SJSA1 (cell line): ENCODE results near the gene CAMKMT. TPM values are rescaled to one million over a fixed set of nuclear protein-coding genes. Genes with fewer than 3 reads are reported as not detected.
"Not testable (repeated sequence)": the region's sequence is repeated elsewhere in the genome, so short reads cannot be mapped to it uniquely, and the experiment has no call there.

Source experiments
- DNase-seq, 2 experiments: peaks; one replicate each; pipeline ENCODE4 v3.0.0-alpha.2; 2015 to 2020; ENCODE audit warnings: low spot score in 2 of 2, low read depth in 1 of 2
- H3K27ac ChIP-seq: fragments of 250-450 bp; sonication (Bioruptor Pico); 2 replicates; pipeline ENCODE4 v1.5.1; 2020; ENCODE audit warnings: mild to moderate bottlenecking, moderate library complexity
- H3K27me3 ChIP-seq: fragments of 250-450 bp; sonication (Bioruptor Pico); replicated peaks from 2 replicates; pipeline ENCODE4 v1.5.1; 2020; ENCODE audit warnings: mild to moderate bottlenecking, moderate library complexity
- H3K36me3 ChIP-seq: fragments of 250-450 bp; sonication (Bioruptor Pico); 2 replicates; pipeline ENCODE4 v1.5.1; 2020; ENCODE audit warnings: mild to moderate bottlenecking
- H3K4me1 ChIP-seq: fragments of 250-450 bp; sonication (Bioruptor Pico); replicated peaks from 2 replicates; pipeline ENCODE4 v1.6.1; 2021; ENCODE audit warnings: mild to moderate bottlenecking
- H3K4me3 ChIP-seq: fragments of 250-450 bp; sonication (Bioruptor Pico); 2 replicates; pipeline ENCODE4 v1.5.1; 2020; ENCODE audit warnings: mild to moderate bottlenecking
- H3K9me3 ChIP-seq: fragments of 250-450 bp; sonication (Bioruptor Pico); replicated peaks from 2 replicates; pipeline ENCODE4 v1.5.1; 2020; ENCODE audit warnings: mild to moderate bottlenecking
- total RNA-seq: library from RNA; depleted of rRNA; stranded (reverse); fragments of >200 nt; shearing (Covaris generic); gene quantifications from 2 replicates; pipeline ENCODE4 v1.2.3, GENCODE V29; 2014

CAMKMT gene
- total RNA-seq, 1 experiment from 2014 or later: 4.7 TPM

GRCh38 chr2:44371445-44371844 is 9.7 kb downstream of the CAMKMT start:
- Histone ChIP-seq H3K9me3 (no peaks in the 10 kb centered on the region), H3K27me3 (no peaks in the 10 kb centered on the region), H3K4me3 (no peak overlapping the region), H3K4me1 (no peaks in the 10 kb centered on the region), H3K27ac (no peak overlapping the region), H3K36me3 (no peaks in the 10 kb centered on the region)
- DNase-seq: no peak

GRCh38 chr2:44372246-44372645 is 10.5 kb downstream of the CAMKMT start:
- DNase-seq: no peak
- Histone ChIP-seq H3K27me3 (no peaks in the 10 kb centered on the region), H3K27ac (no peak overlapping the region), H3K9me3 (no peaks in the 10 kb centered on the region), H3K36me3 (no peaks in the 10 kb centered on the region), H3K4me1 (no peaks in the 10 kb centered on the region), H3K4me3 (no peak overlapping the region)

GRCh38 chr2:44377486-44377885 is 15.7 kb downstream of the CAMKMT start:
- H3K4me1 ChIP-seq: no peaks in the 10 kb centered on the region
- H3K9me3 ChIP-seq: no peaks in the 10 kb centered on the region
- H3K36me3 ChIP-seq: no peaks in the 10 kb centered on the region
- H3K4me3 ChIP-seq: no peak overlapping the region
- DNase-seq: no peak
- H3K27ac ChIP-seq: no peak overlapping the region
- no peaks in the 10 kb centered on the region for H3K27me3 ChIP-seq

GRCh38 chr2:44385226-44385625 is 23.5 kb downstream of the CAMKMT start:
- not testable (repeated sequence) for H3K36me3 ChIP-seq, H3K27me3 ChIP-seq, H3K27ac ChIP-seq, H3K4me3 ChIP-seq, H3K4me1 ChIP-seq, DNase-seq, H3K9me3 ChIP-seq

GRCh38 chr2:44388877-44389276 is 27.1 kb downstream of the CAMKMT start:
- no peaks in the 10 kb centered on the region for H3K9me3 ChIP-seq
- H3K27ac ChIP-seq: no peak overlapping the region
- peak; percentile 7 to 52 for DNase-seq
- H3K4me1 ChIP-seq: peaks cover 7% of the 10 kb centered on the region
- H3K4me3 ChIP-seq: no peak overlapping the region
- H3K36me3 ChIP-seq: no peaks in the 10 kb centered on the region
- H3K27me3 ChIP-seq: no peaks in the 10 kb centered on the region

- no peaks in the 10 kb centered on the region for H3K36me3 ChIP-seq
- no peak overlapping the region for H3K4me3 ChIP-seq
- peaks cover 7% of the 10 kb centered on the region for H3K4me1 ChIP-seq
- H3K9me3 ChIP-seq: no peaks in the 10 kb centered on the region
- H3K27ac ChIP-seq: no peak overlapping the region
- H3K27me3 ChIP-seq: no peaks in the 10 kb centered on the region
- DNase-seq: no peak
These were observed 28.1 kb downstream of the CAMKMT start for GRCh38 chr2:44389895-44390294.

- Histone ChIP-seq H3K9me3 (no peaks in the 10 kb centered on the region), H3K4me1 (peaks cover 7% of the 10 kb centered on the region)
- DNase-seq: no peak
These were observed 30.7 kb downstream of the CAMKMT start for GRCh38 chr2:44392338-44392943.

GRCh38 chr2:44397447-44398175 is 35.9 kb downstream of the CAMKMT start:
- no peak overlapping the region for H3K4me3 ChIP-seq
- H3K27me3 ChIP-seq: no peaks in the 10 kb centered on the region
- no peak overlapping the region for H3K27ac ChIP-seq
- DNase-seq: no peak
- H3K9me3 ChIP-seq: no peaks in the 10 kb centered on the region
- no peaks in the 10 kb centered on the region for H3K36me3 ChIP-seq
- no peaks in the 10 kb centered on the region for H3K4me1 ChIP-seq

More at GRCh38 chr2:44392338-44392943, 30.7 kb downstream of the CAMKMT start:
- no peak overlapping the region for H3K4me3 ChIP-seq
- H3K36me3 ChIP-seq: no peaks in the 10 kb centered on the region
- no peaks in the 10 kb centered on the region for H3K27me3 ChIP-seq
- H3K27ac ChIP-seq: no peak overlapping the region

- no peaks in the 10 kb centered on the region for H3K36me3 ChIP-seq
- no peak overlapping the region for H3K4me3 ChIP-seq
- H3K9me3 ChIP-seq: no peaks in the 10 kb centered on the region
- no peak overlapping the region for H3K27ac ChIP-seq
- no peaks in the 10 kb centered on the region for H3K4me1 ChIP-seq
- no peak for DNase-seq
- no peaks in the 10 kb centered on the region for H3K27me3 ChIP-seq
These were observed 36.6 kb downstream of the CAMKMT start for GRCh38 chr2:44398243-44398897.

- no peak overlapping the region for H3K4me3 ChIP-seq
- no peak overlapping the region for H3K27ac ChIP-seq
- no peak for DNase-seq
These were observed 59.0 kb downstream of the CAMKMT start for GRCh38 chr2:44420725-44421124.

GRCh38 chr2:44424211-44424610 is 62.5 kb downstream of the CAMKMT start:
- Histone ChIP-seq H3K9me3 (no peaks in the 10 kb centered on the region), H3K4me1 (no peaks in the 10 kb centered on the region), H3K36me3 (no peaks in the 10 kb centered on the region), H3K27ac (no peak overlapping the region), H3K27me3 (no peaks in the 10 kb centered on the region), H3K4me3 (no peak overlapping the region)
- no peak for DNase-seq

More at GRCh38 chr2:44420725-44421124, 59.0 kb downstream of the CAMKMT start:
- Histone ChIP-seq H3K4me1 (no peaks in the 10 kb centered on the region), H3K36me3 (no peaks in the 10 kb centered on the region), H3K9me3 (no peaks in the 10 kb centered on the region), H3K27me3 (no peaks in the 10 kb centered on the region)

GRCh38 chr2:44429034-44429433 is 67.3 kb downstream of the CAMKMT start:
- H3K27ac ChIP-seq: no peak overlapping the region
- H3K9me3 ChIP-seq: no peaks in the 10 kb centered on the region
- no peaks in the 10 kb centered on the region for H3K4me1 ChIP-seq
- no peak overlapping the region for H3K4me3 ChIP-seq
- no peaks in the 10 kb centered on the region for H3K27me3 ChIP-seq
- H3K36me3 ChIP-seq: no peaks in the 10 kb centered on the region
- DNase-seq: no peak

- Histone ChIP-seq H3K27ac (no peak overlapping the region), H3K27me3 (no peaks in the 10 kb centered on the region), H3K36me3 (no peaks in the 10 kb centered on the region), H3K4me1 (no peaks in the 10 kb centered on the region), H3K4me3 (no peak overlapping the region), H3K9me3 (no peaks in the 10 kb centered on the region)
- DNase-seq: no peak
These were observed 68.6 kb downstream of the CAMKMT start for GRCh38 chr2:44430342-44430741.

- Histone ChIP-seq H3K27ac (no peak overlapping the region), H3K4me3 (no peak overlapping the region), H3K9me3 (no peaks in the 10 kb centered on the region), H3K36me3 (no peaks in the 10 kb centered on the region), H3K4me1 (no peaks in the 10 kb centered on the region), H3K27me3 (no peaks in the 10 kb centered on the region)
- DNase-seq: no peak
These were observed 72.1 kb downstream of the CAMKMT start for GRCh38 chr2:44433895-44434294.
